ENCODE measurements around the gene ARNT2.

- TF ChIP-seq CTCF (IDR thresholded peaks at IDR 0.05) = no peak
- no peak for TF ChIP-seq EZH2phosphoT487 (IDR thresholded peaks at IDR 0.05; ENCODE audit: borderline replicate concordance, low read depth)
- no peak for TF ChIP-seq ZBTB33 (IDR thresholded peaks at IDR 0.05; ENCODE audit: borderline replicate concordance, low read depth)
- no peak for TF ChIP-seq GATA2 (CRISPR knock-in tag; IDR thresholded peaks at IDR 0.05)
- no peak for TF ChIP-seq PBX3 (IDR thresholded peaks at IDR 0.05)
- TF ChIP-seq USF2 (IDR thresholded peaks at IDR 0.05; ENCODE audit: borderline replicate concordance, low read depth, low read length) = no peak
- TF ChIP-seq POLR2AphosphoS5 (IDR thresholded peaks at IDR 0.05; ENCODE audit: low read depth, low read length) = no peak
- no peak for TF ChIP-seq MEF2A (IDR thresholded peaks at IDR 0.05; ENCODE audit: borderline replicate concordance, low read depth)
- TF ChIP-seq ELF1 (IDR thresholded peaks at IDR 0.05) = no peak
- no peak for TF ChIP-seq TEAD4 (IDR thresholded peaks at IDR 0.05; ENCODE audit: borderline replicate concordance, insufficient read depth)
- TF ChIP-seq REST (IDR thresholded peaks at IDR 0.05; ENCODE audit: low read depth, low read length) = no peak
- TF ChIP-seq MAX (IDR thresholded peaks at IDR 0.05; ENCODE audit: low read depth) = no peak
- no peak for TF ChIP-seq YY1 (IDR thresholded peaks at IDR 0.05; ENCODE audit: low read depth)
Observed at GRCh38 chr15:80431635-80432344, 27.6 kb downstream of the ARNT2 start.
